ENCODE data around the gene CTDP1. TPM values are rescaled to one million over a fixed set of nuclear protein-coding genes. Genes with fewer than 3 reads are reported as not detected.

CTDP1 gene
- total and polyA plus RNA-seq, 4 donors: 2.7 to 13.9 (median 10.5) TPM

GRCh38 chr18:79796531-79797405 is 117.2 kb downstream of the CTDP1 start (continued):
- TF ChIP-seq REST (IDR thresholded peaks at IDR 0.05): no peak
- TF ChIP-seq MAX (IDR thresholded peaks at IDR 0.05): no peak
- TF ChIP-seq EGR1 (IDR thresholded peaks at IDR 0.05; ENCODE audit: low read depth in 2 of 2): no peak
- TF ChIP-seq TAF1 (conservative IDR thresholded peaks at IDR 0.05): no peak
- TF ChIP-seq NR2F2 (IDR thresholded peaks at IDR 0.05): no peak
- no peak for TF ChIP-seq HNF4G (IDR thresholded peaks at IDR 0.05)

- peaks cover 0 to 15% (median 12%) of the 10 kb centered on the region in 4 donors for H3K27me3 ChIP-seq (ENCODE audit: control insufficient read depth in 4 of 4, insufficient read depth in 4 of 4, low read length in 3 of 4)
- no peak for DNase-seq (ENCODE audit: low spot score)
- no peak within 1 kb of the TSS for H3K27ac ChIP-seq (ENCODE audit: low read depth in 1 of 2, low read length in 2 of 2)
Observed at GRCh38 chr18:79797518-79798345, 118.1 kb downstream of the CTDP1 start, which contains the start of gene KCNG2. Gene KCNG2 (plus strand): TSS chr18:79797938. CDS start chr18:79863668, 65,730 bp downstream.

More at GRCh38 chr18:79797518-79798345, 118.1 kb downstream of the CTDP1 start, which contains the start of gene KCNG2:
- 7% methylated on average over 92 of the region's 92 CpGs for WGBS
- Histone ChIP-seq H3K9me3 (ENCODE audit: control insufficient read depth in 4 of 4, low read length in 3 of 4) (peaks cover 0 to 3% (median 0%) of the 10 kb centered on the region in 4 donors), H3K4me3 (ENCODE audit: low read depth in 1 of 3, low read length in 3 of 3) (peak within 1 kb of the TSS in 1 of 3 donors; percentile 31), H3K36me3 (ENCODE audit: control insufficient read depth in 4 of 4, insufficient read depth in 3 of 4, low read depth in 1 of 4, low read length in 3 of 4) (no peaks in the 10 kb centered on the region), H3K9ac (ENCODE audit: low read depth in 1 of 2, low read length in 2 of 2) (no peak within 1 kb of the TSS), H3K4me1 (ENCODE audit: control insufficient read depth in 4 of 4, insufficient read depth in 4 of 4, low read length in 3 of 4) (peaks cover 3 to 10% (median 5%) of the 10 kb centered on the region in 4 donors)
- TF ChIP-seq CTCF (IDR thresholded peaks at IDR 0.05; ENCODE audit: low read depth, low read length, missing input control) (no peak), ZBTB33 (IDR thresholded peaks at IDR 0.05) (no peak), YY1 (IDR thresholded peaks at IDR 0.05) (no peak), ATF3 (IDR thresholded peaks at IDR 0.05) (no peak), SP1 (IDR thresholded peaks at IDR 0.05) (no peak), HNF4A (conservative IDR thresholded peaks at IDR 0.05) (no peak), MAX (IDR thresholded peaks at IDR 0.05) (no peak), EGR1 (IDR thresholded peaks at IDR 0.05; ENCODE audit: low read depth in 2 of 2) (no peak), FOXA1 (IDR thresholded peaks at IDR 0.05) (no peak), HNF4G (IDR thresholded peaks at IDR 0.05) (no peak), REST (IDR thresholded peaks at IDR 0.05) (no peak)

All from liver (tissue), 9 donors.